ENCODE results near the gene CBX8.

Gene CBX8

GRCh38 chr17:79795795-79796443 lies 958 bp downstream of the CBX8 start:
- peaks cover 26% of the 10 kb centered on the region for H3K27me3 Mint-ChIP-seq

GRCh38 chr17:79794659-79795511 lies 2.0 kb downstream of the CBX8 start:
- Mint-ChIP-seq H3K4me3 (no peak overlapping the region), H3K9me3 (no peaks in the 10 kb centered on the region), H3K27me3 (peaks cover 22% of the 10 kb centered on the region), H3K27ac (no peak overlapping the region), H3K4me1 (peaks cover 23% of the 10 kb centered on the region), H3K36me3 (peaks cover 2% of the 10 kb centered on the region)

More at GRCh38 chr17:79795795-79796443, 958 bp downstream of the CBX8 start:
- H3K27ac Mint-ChIP-seq, result no peak overlapping the region
- peak overlapping the region; percentile 87 for H3K4me3 Mint-ChIP-seq
- no peaks in the 10 kb centered on the region for H3K9me3 Mint-ChIP-seq
- H3K36me3 Mint-ChIP-seq, result peaks cover 2% of the 10 kb centered on the region
- H3K4me1 Mint-ChIP-seq, result peaks cover 28% of the 10 kb centered on the region

GRCh38 chr17:79793924-79794304 lies 3.0 kb downstream of the CBX8 start:
- Mint-ChIP-seq H3K4me3 (no peak overlapping the region), H3K36me3 (peaks cover 2% of the 10 kb centered on the region), H3K27me3 (peaks cover 19% of the 10 kb centered on the region), H3K9me3 (no peaks in the 10 kb centered on the region), H3K27ac (no peak overlapping the region), H3K4me1 (peaks cover 16% of the 10 kb centered on the region)

DNA sequence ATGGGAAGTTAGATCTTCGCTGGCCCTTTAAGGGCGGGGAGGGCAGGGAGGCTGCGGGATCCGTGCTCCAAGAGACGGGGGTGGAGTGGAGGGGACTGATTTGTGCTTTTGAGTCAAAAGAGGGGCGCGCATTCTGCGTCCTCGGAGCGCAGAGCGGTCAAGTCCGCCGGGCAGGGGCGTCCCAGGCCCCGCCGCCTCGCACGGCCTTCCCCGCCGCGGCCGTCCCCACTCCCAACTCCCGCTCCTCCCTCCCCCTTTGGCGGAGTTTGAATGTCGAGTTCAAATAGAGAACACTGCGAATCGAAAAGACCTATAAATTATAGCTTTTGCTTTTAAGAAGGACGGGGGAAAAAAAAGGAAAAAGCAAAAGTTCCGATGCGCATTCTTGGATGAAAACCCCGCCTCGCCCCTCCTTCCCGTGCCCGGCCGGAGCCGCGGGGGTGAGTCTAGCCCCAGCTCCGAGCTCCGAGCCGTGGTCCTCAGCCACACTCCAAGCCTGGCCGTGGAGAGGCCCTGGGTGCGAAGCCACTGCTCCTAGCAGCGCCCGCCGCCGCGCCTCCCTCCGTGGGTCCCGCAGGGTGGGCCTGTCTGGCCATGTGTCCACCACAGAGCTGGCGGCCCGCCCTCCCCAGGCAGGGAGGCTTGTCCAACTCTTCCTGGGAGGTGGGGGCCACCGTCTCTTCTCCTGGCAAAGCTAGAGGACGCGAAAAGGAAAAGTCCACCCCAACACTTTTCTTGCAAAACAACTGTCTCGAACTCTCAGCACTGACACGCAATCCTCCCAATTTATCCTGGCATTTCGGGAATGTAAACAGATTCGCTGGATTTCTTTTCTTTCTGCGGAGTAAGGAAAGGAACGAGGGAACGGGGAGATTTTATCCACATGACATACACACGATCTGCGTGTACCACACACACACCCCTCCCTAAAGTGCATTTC lies 3.6 kb downstream of the CBX8 start:
- Mint-ChIP-seq H3K9me3 (no peaks in the 10 kb centered on the region), H3K36me3 (peaks cover 2% of the 10 kb centered on the region), H3K4me3 (no peak overlapping the region), H3K27me3 (peaks cover 20% of the 10 kb centered on the region), H3K4me1 (peaks cover 10% of the 10 kb centered on the region), H3K27ac (no peak overlapping the region)

- peaks cover 26% of the 10 kb centered on the region for H3K27me3 Mint-ChIP-seq
- no peak overlapping the region for H3K27ac Mint-ChIP-seq
These were observed 4.5 kb downstream of the CBX8 start for GRCh38 chr17:79792341-79792871.

GRCh38 chr17:79791735-79792161 lies 5.1 kb downstream of the CBX8 start:
- H3K27ac Mint-ChIP-seq, result no peak overlapping the region
- no peak overlapping the region for H3K4me3 Mint-ChIP-seq
- H3K4me1 Mint-ChIP-seq, result peaks cover 10% of the 10 kb centered on the region
- peaks cover 2% of the 10 kb centered on the region for H3K36me3 Mint-ChIP-seq
- H3K9me3 Mint-ChIP-seq, result no peaks in the 10 kb centered on the region
- H3K27me3 Mint-ChIP-seq, result peaks cover 31% of the 10 kb centered on the region

More at GRCh38 chr17:79792341-79792871, 4.5 kb downstream of the CBX8 start:
- Mint-ChIP-seq H3K36me3 (peaks cover 2% of the 10 kb centered on the region), H3K4me1 (peaks cover 10% of the 10 kb centered on the region), H3K9me3 (no peaks in the 10 kb centered on the region), H3K4me3 (no peak overlapping the region)

- peaks cover 2% of the 10 kb centered on the region for H3K36me3 Mint-ChIP-seq
- H3K27ac Mint-ChIP-seq, result no peak overlapping the region
- peaks cover 35% of the 10 kb centered on the region for H3K27me3 Mint-ChIP-seq
- H3K4me1 Mint-ChIP-seq, result peaks cover 6% of the 10 kb centered on the region
- H3K4me3 Mint-ChIP-seq, result peak overlapping the region; percentile 33
- no peaks in the 10 kb centered on the region for H3K9me3 Mint-ChIP-seq
These were observed 5.8 kb downstream of the CBX8 start for GRCh38 chr17:79790805-79791734.

GRCh38 chr17:79789943-79790804 lies 6.7 kb downstream of the CBX8 start:
- no peak overlapping the region for H3K4me3 Mint-ChIP-seq
- peaks cover 2% of the 10 kb centered on the region for H3K36me3 Mint-ChIP-seq
- no peak overlapping the region for H3K27ac Mint-ChIP-seq
- H3K4me1 Mint-ChIP-seq, result peaks cover 4% of the 10 kb centered on the region
- no peaks in the 10 kb centered on the region for H3K9me3 Mint-ChIP-seq
- H3K27me3 Mint-ChIP-seq, result peaks cover 36% of the 10 kb centered on the region

DNA sequence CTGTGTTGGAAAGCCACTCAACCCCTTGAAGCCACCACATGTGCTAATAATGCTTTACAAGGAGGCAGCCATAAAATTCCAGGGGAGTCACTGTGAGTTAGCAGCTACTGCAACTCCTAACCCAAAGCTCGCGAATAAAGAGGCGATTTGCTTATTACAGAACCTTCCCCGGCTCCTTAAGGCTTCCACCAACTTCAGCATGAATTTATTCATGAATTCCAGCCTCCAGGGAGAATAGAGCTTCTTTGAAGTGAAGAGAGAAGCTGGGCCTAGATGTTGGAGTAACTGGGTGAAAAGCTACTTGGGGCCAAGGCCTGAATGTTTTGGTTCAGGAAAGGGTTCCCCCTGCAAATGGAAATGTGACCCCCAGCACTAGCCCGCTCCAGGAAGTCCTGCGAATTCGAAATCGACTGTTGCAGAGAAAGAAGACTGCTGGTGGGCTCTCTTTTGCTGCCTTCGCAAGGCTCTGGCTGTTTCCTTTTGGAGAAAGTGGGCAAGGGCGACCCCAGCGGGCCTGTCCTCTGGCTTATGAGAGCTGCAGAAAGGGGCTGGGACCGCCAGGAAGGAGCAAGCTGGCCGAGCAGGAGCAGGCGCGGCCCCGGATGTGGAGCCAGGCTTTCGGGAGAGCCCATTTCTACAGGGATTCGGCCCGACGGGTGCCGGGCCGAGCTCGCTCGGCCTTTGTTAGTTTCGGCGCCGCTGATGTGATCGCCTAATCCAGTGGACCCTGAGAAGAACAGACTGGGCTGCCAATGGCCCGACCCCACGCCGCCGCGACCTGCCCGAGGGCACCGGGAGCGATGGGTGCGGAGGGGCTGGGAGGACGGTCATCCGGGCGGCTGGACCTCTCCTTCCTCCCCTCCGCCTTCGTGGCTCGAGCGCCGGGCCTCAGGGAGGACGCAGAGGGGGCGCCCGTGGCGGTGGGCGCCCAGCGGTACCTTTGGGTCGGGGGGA lies 7.6 kb downstream of the CBX8 start:
- peaks cover 4% of the 10 kb centered on the region for H3K4me1 Mint-ChIP-seq
- H3K27ac Mint-ChIP-seq, result no peak overlapping the region
- no peaks in the 10 kb centered on the region for H3K9me3 Mint-ChIP-seq
- peaks cover 2% of the 10 kb centered on the region for H3K36me3 Mint-ChIP-seq
- peaks cover 37% of the 10 kb centered on the region for H3K27me3 Mint-ChIP-seq
- no peak overlapping the region for H3K4me3 Mint-ChIP-seq

DNA sequence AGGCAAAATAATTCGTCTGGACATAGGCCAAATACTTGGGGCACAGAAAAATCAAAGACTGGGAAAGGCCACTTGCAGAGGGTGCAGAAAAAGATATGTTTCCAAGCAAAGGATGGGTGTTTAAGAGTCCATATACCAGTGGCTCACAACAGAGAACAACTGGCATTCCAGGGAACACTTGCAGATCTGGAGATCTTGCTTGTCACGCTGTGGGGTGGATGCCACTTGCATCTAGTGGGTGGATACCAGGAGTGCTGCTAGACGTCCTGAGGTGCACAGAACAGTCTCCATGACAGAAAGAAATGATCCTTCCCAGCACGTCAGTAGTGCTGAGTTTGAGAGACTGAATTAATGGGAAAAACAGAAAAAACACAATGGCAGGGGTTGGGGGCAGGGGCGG lies 8.4 kb downstream of the CBX8 start:
- Mint-ChIP-seq H3K27me3 (peaks cover 36% of the 10 kb centered on the region), H3K9me3 (no peaks in the 10 kb centered on the region), H3K4me1 (peaks cover 4% of the 10 kb centered on the region), H3K4me3 (no peak overlapping the region), H3K27ac (no peak overlapping the region), H3K36me3 (no peaks in the 10 kb centered on the region)

DNA sequence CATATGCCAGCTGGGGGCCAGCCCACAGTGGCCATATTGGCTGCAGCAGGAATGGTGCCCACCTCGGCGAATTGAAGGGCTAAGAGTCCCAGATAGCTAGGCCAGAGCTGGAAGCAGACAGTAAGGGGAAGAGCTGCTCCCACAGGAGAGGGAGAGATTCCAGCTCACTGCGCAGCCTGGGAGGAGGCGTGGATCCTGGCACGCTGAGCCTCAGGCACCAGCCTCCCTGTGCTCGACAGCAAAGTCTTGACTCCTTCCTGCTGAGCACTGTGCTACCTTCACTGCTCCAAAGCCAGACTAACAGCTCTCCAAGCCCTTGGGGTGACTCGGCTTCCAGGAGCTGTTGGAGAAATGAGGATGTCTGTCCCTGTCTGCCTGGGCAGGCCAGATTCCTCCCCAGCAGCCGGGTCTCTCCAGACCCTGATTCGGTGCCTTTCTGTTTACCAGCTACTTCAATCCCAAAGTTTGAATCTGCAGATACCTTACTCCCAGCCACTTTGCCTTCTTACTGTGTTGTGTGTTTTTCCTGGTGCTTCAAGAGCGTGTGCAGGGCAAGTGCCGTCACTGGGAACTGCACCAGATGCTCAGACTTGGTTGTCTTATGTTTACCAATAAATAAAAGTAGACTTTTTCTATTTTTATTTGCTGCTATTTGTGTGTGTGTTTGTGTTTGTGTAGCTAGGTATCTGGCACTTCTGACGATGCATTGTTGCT lies 9.8 kb downstream of the CBX8 start:
- no peaks in the 10 kb centered on the region for H3K36me3 Mint-ChIP-seq
- peaks cover 43% of the 10 kb centered on the region for H3K27me3 Mint-ChIP-seq
- peaks cover 4% of the 10 kb centered on the region for H3K4me1 Mint-ChIP-seq
- H3K9me3 Mint-ChIP-seq, result no peaks in the 10 kb centered on the region
- H3K4me3 Mint-ChIP-seq, result no peak overlapping the region
- no peak overlapping the region for H3K27ac Mint-ChIP-seq
